Measurements from ENCODE around the gene NINL.

- TF ChIP-seq CTCF (conservative IDR thresholded peaks at IDR 0.05 in 1 of 2, IDR thresholded peaks at IDR 0.05 in 1 of 2; ENCODE audit: extremely low read depth in 1 of 2, insufficient read depth in 1 of 2, low read depth in 1 of 2, low read length in 2 of 2) (no peak), EZH2 (IDR thresholded peaks at IDR 0.05; ENCODE audit: borderline replicate concordance, low read length) (no peak)
Observed at GRCh38 chr20:25480156-25480555, 105.2 kb downstream of the NINL start.
